DOHH2 (cell line): ENCODE results near the gene CYSRT1.

Experiments used
- H3F3A ChIP-seq: fragments of 200-600 bp; sonication (generic), shearing (Covaris generic); 2 replicates; pipeline ENCODE4 v1.6.0; 2016; ENCODE audit warnings: antibody characterized with exemption, mild to moderate bottlenecking; ENCODE audit not compliant: control insufficient read depth, insufficient read depth
- H3K27ac ChIP-seq: fragments of 200-600 bp; sonication (generic); 2 replicates; pipeline ENCODE4 v1.5.1; 2014; ENCODE audit warnings: low read depth, mild to moderate bottlenecking, low read length, moderate library complexity
- H3K27me3 ChIP-seq: fragments of 200-600 bp; sonication (generic); 2 replicates; pipeline ENCODE4 v1.6.1; 2014; ENCODE audit warnings: mild to moderate bottlenecking, low read length, mixed read lengths; ENCODE audit not compliant: control insufficient read depth
- H3K36me3 ChIP-seq: fragments of 200-600 bp; sonication (generic); 2 replicates; pipeline ENCODE4 v1.6.1; 2014; ENCODE audit warnings: mild to moderate bottlenecking, low read length, moderate library complexity, mixed read lengths; ENCODE audit not compliant: control insufficient read depth
- H3K4me1 ChIP-seq: fragments of 200-600 bp; sonication (generic); 2 replicates; pipeline ENCODE4 v1.6.1; 2014; ENCODE audit warnings: mild to moderate bottlenecking, low read length, mixed read lengths; ENCODE audit not compliant: control insufficient read depth
- H3K4me2 ChIP-seq: fragments of 200-600 bp; sonication (generic); 2 replicates; pipeline ENCODE4 v1.6.0; 2014; ENCODE audit warnings: mild to moderate bottlenecking, low read length, moderate library complexity
- H3K4me3 ChIP-seq: fragments of 200-600 bp; sonication (generic); 2 replicates; pipeline ENCODE4 v1.5.1; 2014; ENCODE audit warnings: mild to moderate bottlenecking, low read length, mixed read lengths
- H3K79me2 ChIP-seq: fragments of 200-600 bp; sonication (generic); 2 replicates; pipeline ENCODE4 v1.6.1; 2014; ENCODE audit warnings: mild to moderate bottlenecking, low read length, mixed read lengths; ENCODE audit not compliant: control insufficient read depth
- H3K9me2 ChIP-seq: fragments of 200-600 bp; sonication (generic); replicated peaks from 2 replicates; pipeline ENCODE4 v1.6.1; 2014; ENCODE audit warnings: mild to moderate bottlenecking, low read length, mixed read lengths; ENCODE audit not compliant: control insufficient read depth
- H3K9me3 ChIP-seq: fragments of 200-600 bp; sonication (generic); 2 replicates; pipeline ENCODE4 v1.6.1; 2014; ENCODE audit warnings: antibody characterized with exemption, low read length, mixed read lengths; ENCODE audit not compliant: control insufficient read depth, insufficient read depth
- H4K20me1 ChIP-seq: fragments of 200-600 bp; sonication (generic); 2 replicates; pipeline ENCODE4 v1.6.0; 2014; ENCODE audit warnings: low read depth, mild to moderate bottlenecking, antibody characterized with exemption, low read length, moderate library complexity; ENCODE audit not compliant: control insufficient read depth, insufficient read depth
- EZH2phosphoT487 ChIP-seq: fragments of 200-600 bp; sonication (generic); IDR thresholded peaks from 2 replicates; pipeline ENCODE4 v1.6.1; 2017; ENCODE audit warnings: borderline replicate concordance, mild to moderate bottlenecking, antibody characterized with exemption, low read length, moderate library complexity, mixed read lengths
- TF ChIP-seq, protein P1 (sequence below): fragments of 200-600 bp; sonication (generic); IDR thresholded peaks from one replicate; pipeline ENCODE4 v1.5.1; 2014; ENCODE audit warnings: antibody characterized with exemption, mild to moderate bottlenecking, low read depth, low read length; ENCODE audit not compliant: poor library complexity, severe bottlenecking

CYSRT1 gene

DNA sequence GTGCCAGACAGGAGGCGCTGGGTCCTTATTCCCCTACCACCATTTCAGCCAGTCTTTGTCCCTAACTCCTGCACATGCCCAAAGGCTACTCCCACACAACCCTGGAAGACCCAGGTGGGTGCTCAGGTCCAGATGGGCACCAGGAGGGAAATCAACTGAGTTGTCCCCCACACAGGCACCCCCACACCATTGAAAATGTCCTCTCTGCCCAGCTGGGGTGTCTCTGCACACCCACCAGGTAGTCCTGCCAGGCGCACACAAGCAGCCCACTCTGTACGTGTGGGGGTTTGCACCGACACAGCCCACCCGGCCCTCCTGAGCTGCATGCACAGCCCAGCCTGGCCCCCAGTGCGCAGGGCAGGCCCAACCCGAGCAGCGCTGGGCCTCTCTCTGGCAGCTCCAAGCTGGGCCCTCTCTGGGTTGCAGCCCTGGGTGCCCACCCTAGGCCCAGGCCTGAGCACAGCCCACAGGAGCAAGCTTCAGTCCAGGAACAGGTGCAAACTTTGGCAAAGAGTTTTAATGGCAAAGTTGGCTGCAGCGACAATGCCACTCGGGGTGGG, 5.1 kb upstream of the CYSRT1 start:
- Histone ChIP-seq H3K79me2 (peaks cover 5% of the 10 kb centered on the region), H3K27me3 (no peaks in the 10 kb centered on the region), H3K4me3 (no peak overlapping the region), H3F3A (peaks cover 6% of the 10 kb centered on the region), H3K4me1 (peaks cover 20% of the 10 kb centered on the region), H3K27ac (no peak overlapping the region), H3K36me3 (peaks cover 18% of the 10 kb centered on the region), H3K9me3 (no peaks in the 10 kb centered on the region), H3K4me2 (no peak overlapping the region), H3K9me2 (no peaks in the 10 kb centered on the region), H4K20me1 (no peaks in the 10 kb centered on the region)
- TF ChIP-seq EZH2phosphoT487: no peak
- TF ChIP-seq, protein P1, sequence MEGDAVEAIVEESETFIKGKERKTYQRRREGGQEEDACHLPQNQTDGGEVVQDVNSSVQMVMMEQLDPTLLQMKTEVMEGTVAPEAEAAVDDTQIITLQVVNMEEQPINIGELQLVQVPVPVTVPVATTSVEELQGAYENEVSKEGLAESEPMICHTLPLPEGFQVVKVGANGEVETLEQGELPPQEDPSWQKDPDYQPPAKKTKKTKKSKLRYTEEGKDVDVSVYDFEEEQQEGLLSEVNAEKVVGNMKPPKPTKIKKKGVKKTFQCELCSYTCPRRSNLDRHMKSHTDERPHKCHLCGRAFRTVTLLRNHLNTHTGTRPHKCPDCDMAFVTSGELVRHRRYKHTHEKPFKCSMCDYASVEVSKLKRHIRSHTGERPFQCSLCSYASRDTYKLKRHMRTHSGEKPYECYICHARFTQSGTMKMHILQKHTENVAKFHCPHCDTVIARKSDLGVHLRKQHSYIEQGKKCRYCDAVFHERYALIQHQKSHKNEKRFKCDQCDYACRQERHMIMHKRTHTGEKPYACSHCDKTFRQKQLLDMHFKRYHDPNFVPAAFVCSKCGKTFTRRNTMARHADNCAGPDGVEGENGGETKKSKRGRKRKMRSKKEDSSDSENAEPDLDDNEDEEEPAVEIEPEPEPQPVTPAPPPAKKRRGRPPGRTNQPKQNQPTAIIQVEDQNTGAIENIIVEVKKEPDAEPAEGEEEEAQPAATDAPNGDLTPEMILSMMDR: no peak

DNA sequence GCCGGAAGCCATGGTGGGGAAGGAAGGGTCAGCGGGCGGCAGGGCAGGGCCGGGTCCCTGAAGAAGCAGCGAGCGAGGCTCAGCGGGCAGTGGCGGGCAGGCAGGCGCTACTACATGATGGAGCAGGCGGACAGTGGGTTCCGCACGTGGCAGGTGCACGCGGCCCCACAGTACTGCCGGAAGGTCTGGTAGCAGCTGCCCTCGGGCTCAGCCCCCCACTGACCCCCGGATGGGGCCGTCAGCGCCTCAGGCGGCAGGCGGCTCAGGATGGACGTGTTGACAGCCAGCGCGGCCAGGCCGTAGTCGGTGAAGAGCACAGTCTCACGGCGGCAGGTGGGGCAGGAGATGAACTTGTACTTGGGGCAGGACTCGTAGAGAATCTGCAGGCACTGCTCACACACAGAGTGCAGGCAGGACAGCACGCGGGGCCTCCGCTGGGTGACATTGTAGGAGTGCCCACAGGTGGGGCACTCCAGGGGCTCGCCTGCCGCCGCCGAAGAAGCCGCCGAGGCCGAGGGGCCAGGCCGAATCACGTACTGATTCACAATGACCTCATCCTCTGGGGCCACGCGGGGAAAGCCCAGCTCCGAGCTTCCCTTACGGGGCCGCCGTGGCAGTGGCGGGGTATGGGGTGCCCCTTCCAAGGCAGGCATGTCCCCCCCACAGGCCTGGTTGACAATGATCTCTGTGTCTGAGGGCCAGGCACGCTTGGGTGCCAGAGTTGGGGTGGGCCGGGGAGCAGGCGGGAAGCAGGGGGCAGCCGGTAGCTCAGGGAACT, 4.5 kb upstream of the CYSRT1 start:
- H3K9me3 ChIP-seq: no peaks in the 10 kb centered on the region
- peaks cover 6% of the 10 kb centered on the region for H3F3A ChIP-seq
- no peak overlapping the region for H3K27ac ChIP-seq
- H3K79me2 ChIP-seq: peaks cover 5% of the 10 kb centered on the region
- H3K9me2 ChIP-seq: no peaks in the 10 kb centered on the region
- H3K36me3 ChIP-seq: peaks cover 16% of the 10 kb centered on the region
- H3K4me2 ChIP-seq: no peak overlapping the region
- H3K4me3 ChIP-seq: no peak overlapping the region
- peaks cover 27% of the 10 kb centered on the region for H3K4me1 ChIP-seq
- H3K27me3 ChIP-seq: no peaks in the 10 kb centered on the region
- no peaks in the 10 kb centered on the region for H4K20me1 ChIP-seq
- no peak for TF ChIP-seq EZH2phosphoT487
- TF ChIP-seq, protein P1: no peak

DNA sequence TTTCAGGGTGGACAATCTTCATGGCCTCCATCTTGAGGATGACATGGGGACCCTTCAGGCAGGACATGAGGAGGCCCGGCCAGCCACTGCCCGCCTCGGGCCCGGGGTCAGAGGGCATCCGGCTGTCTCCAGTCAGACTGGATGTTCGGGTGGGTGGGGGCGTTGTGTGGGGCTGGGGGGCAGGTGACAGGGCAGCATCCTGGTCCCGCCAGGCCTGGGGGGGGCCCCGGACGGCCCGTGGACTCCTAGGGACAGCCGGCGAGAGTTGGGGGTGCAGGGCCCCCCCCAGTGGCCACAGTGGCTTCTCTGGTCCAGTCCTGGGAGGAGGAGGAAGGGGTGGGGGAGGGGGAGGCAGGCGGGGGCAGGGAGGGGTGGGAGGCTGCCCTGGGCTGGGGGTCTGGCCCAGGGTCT, 3.9 kb upstream of the CYSRT1 start:
- H3K9me3 ChIP-seq: no peaks in the 10 kb centered on the region
- peaks cover 27% of the 10 kb centered on the region for H3K4me1 ChIP-seq
- no peak for TF ChIP-seq EZH2phosphoT487
- TF ChIP-seq, protein P1: no peak
- peaks cover 6% of the 10 kb centered on the region for H3F3A ChIP-seq
- H3K27me3 ChIP-seq: no peaks in the 10 kb centered on the region
- H3K4me3 ChIP-seq: no peak overlapping the region
- no peaks in the 10 kb centered on the region for H3K9me2 ChIP-seq
- H3K79me2 ChIP-seq: peaks cover 5% of the 10 kb centered on the region
- no peak overlapping the region for H3K27ac ChIP-seq
- no peak overlapping the region for H3K4me2 ChIP-seq
- H3K36me3 ChIP-seq: peaks cover 11% of the 10 kb centered on the region
- H4K20me1 ChIP-seq: no peaks in the 10 kb centered on the region
